Kidney (tissue), 14 donors: ENCODE results near the gene CMPK1. TPM values are rescaled to one million over a fixed set of nuclear protein-coding genes. Genes with fewer than 3 reads are reported as not detected.
A peak's percentile ranks its signal among the peaks of the same experiment; 100 is the strongest.

ENCODE experiments used
- DNase-seq, 5 donors: peaks; one replicate each; pipeline ENCODE4 v3.0.0-alpha.2; 2013 to 2020
- FAIRE-seq: peaks from 2 replicates; lab custom pipeline; 2012; peaks lifted over from hg19 to GRCh38; lab: Jason Lieb, UNC
- H3K27ac ChIP-seq, 2 donors: one replicate each; pipeline ENCODE4 v1.7.0; 2013; ENCODE audit warnings: low read depth in 2 of 2, low read length in 2 of 2, inconsistent platforms in 1 of 2
- H3K27me3 ChIP-seq: one replicate; pipeline ENCODE4 v1.7.1; 2013; ENCODE audit warnings: low read length, inconsistent platforms; ENCODE audit not compliant: control insufficient read depth, insufficient read depth
- H3K36me3 ChIP-seq, 3 donors: one replicate each; pipeline versions ENCODE4 v1.7.0 to v1.7.1; 2013; ENCODE audit warnings: low read length in 3 of 3, control low read depth in 1 of 3, inconsistent platforms in 1 of 3; ENCODE audit not compliant: insufficient read depth in 3 of 3, control insufficient read depth in 2 of 3
- H3K4me1 ChIP-seq, 3 donors: one replicate each; pipeline versions ENCODE4 v1.7.0 to v1.7.1; 2013; ENCODE audit warnings: low read length in 3 of 3, inconsistent platforms in 1 of 3, low read depth in 1 of 3; ENCODE audit not compliant: control insufficient read depth in 2 of 3, insufficient read depth in 2 of 3
- H3K4me3 ChIP-seq, 3 donors: one replicate each; pipeline versions ENCODE4 v1.7.0 to v1.8.1; 2013; ENCODE audit warnings: low read length in 3 of 3, control low read depth in 1 of 3, inconsistent platforms in 1 of 3
- H3K9ac ChIP-seq, 3 donors: one replicate each; pipeline versions ENCODE4 v1.7.0 to v1.7.1; 2013; ENCODE audit warnings: low read length in 3 of 3, control low read depth in 1 of 3, inconsistent platforms in 1 of 3
- H3K9me3 ChIP-seq, 3 donors: one replicate each; pipeline versions ENCODE4 v1.7.0 to v1.7.1; 2013; ENCODE audit warnings: low read length in 3 of 3, control low read depth in 1 of 3, inconsistent platforms in 1 of 3; ENCODE audit not compliant: control insufficient read depth in 2 of 3, insufficient read depth in 1 of 3
- intact Hi-C: fragments of 100-400 bp; cut with DNase I; formaldehyde crosslinking; loops from one replicate; pipeline ENCODE4 v1.11.1; 2022
- polyA plus RNA-seq: library from polyadenylated mRNA; stranded (reverse); fragments of 350-450 nt; fragmentation: Illumina TruSeq; extraction: RNeasy Lipid Tissue Mini Kit (QIAGEN cat#74804); gene quantifications from one replicate; pipeline ENCODE4 v1.2.3, GENCODE V29; 2014; ENCODE audit warnings: low read depth, low replicate concordance; ENCODE audit not compliant: insufficient read depth
- total RNA-seq: library from RNA; stranded (reverse); fragmentation: NEBNext Ultra II Directional; extraction: Animal tissue kit (Norgen Biotek cat#: 25700); gene quantifications from one replicate; pipeline ENCODE4 v1.2.1, GENCODE V29; 2021
- TF ChIP-seq, protein P1 (sequence below): IDR thresholded peaks from 3 replicates; pipeline ENCODE4 v1.5.1; 2012; ENCODE audit warnings: mild to moderate bottlenecking, moderate library complexity, borderline replicate concordance; ENCODE audit not compliant: insufficient read depth; ENCODE audit errors: extremely low read depth
- donor health status: control.
- donor health status: control.
- donor health status: control.
- donor health status: control.
- donor health status: control.
- donor health status: DM: yes; HTN: yes; CAD: no.
- donor health status: Normal renal cell carcinoma (clear cell type).

Gene CMPK1
- total and polyA plus RNA-seq, 2 donors from 2014 or later: 55.8 to 92.1 TPM

DNA sequence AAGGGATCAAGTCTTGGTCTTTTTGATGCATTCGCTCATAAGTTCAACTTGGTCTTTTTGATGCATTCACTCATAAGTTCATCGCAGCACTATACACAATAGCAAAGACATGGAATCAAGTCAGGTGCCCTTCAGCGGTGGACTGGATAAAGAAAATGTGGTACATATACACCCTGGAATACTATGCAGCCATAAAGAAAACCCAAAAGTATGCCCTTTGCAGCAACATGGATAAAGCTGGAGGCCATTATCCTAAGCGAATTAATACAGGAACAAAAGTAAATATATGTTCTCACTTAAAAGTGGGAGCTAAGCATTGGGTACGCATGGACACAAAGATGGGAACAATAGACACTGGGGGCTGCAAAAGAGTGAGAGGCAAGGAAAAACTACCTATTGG lies 52.7 kb downstream of the CMPK1 start:
- H3K4me3 ChIP-seq: no peak overlapping the region
- H3K9me3 ChIP-seq: no peaks in the 10 kb centered on the region
- no peak overlapping the region for H3K27ac ChIP-seq
- no peak overlapping the region for H3K9ac ChIP-seq
- H3K4me1 ChIP-seq: peaks cover 0 to 3% (median 0%) of the 10 kb centered on the region in 3 donors
- H3K36me3 ChIP-seq: no peaks in the 10 kb centered on the region
- H3K27me3 ChIP-seq: no peaks in the 10 kb centered on the region
- FAIRE-seq (no peak), DNase-seq (no peak)
- intact Hi-C loops: no loop called here
- TF ChIP-seq, protein P1, sequence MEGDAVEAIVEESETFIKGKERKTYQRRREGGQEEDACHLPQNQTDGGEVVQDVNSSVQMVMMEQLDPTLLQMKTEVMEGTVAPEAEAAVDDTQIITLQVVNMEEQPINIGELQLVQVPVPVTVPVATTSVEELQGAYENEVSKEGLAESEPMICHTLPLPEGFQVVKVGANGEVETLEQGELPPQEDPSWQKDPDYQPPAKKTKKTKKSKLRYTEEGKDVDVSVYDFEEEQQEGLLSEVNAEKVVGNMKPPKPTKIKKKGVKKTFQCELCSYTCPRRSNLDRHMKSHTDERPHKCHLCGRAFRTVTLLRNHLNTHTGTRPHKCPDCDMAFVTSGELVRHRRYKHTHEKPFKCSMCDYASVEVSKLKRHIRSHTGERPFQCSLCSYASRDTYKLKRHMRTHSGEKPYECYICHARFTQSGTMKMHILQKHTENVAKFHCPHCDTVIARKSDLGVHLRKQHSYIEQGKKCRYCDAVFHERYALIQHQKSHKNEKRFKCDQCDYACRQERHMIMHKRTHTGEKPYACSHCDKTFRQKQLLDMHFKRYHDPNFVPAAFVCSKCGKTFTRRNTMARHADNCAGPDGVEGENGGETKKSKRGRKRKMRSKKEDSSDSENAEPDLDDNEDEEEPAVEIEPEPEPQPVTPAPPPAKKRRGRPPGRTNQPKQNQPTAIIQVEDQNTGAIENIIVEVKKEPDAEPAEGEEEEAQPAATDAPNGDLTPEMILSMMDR: no peak

DNA sequence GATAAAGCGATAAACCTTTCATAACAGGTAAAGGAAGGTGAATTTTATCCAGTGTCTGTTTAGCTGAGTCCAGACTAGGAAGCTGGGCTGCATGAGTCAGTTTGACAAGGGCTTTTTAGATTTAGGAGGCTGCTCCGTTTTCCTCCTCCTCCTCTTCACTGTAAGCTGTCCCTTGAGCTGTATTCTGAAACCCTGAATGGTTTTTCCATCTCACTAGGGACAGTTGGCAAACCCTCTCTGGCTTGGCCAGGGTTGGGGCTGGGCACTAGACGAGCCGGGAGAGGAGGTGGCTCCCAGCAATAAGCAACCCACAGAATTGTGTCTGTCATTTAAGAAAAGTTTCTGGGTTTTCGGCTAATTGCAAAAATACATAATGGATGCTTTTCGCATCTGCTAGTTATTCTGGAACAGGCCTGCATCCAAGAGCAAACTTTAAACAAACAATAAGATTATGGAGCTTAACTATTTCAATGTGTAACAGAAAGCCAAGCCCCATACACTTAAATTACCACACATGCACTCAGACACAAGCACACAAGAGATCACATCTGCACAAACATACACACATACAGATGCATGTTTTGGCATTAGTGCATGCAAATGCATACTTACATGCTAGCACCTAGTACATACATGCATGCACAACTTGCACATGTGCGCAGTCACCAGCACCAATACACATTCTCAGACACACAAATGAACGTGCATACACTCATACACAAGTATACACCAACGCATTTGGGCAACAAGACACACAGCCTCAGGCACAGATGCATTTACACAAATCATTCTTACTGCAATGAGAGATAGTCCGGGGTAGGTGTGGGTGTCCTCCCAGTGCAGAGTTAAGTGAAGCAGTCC lies 54.7 kb downstream of the CMPK1 start:
- H3K27ac ChIP-seq: no peak overlapping the region
- H3K4me1 ChIP-seq: peaks cover 0 to 3% (median 0%) of the 10 kb centered on the region in 3 donors
- no peaks in the 10 kb centered on the region for H3K36me3 ChIP-seq
- H3K9ac ChIP-seq: no peak overlapping the region
- no peaks in the 10 kb centered on the region for H3K9me3 ChIP-seq
- no peaks in the 10 kb centered on the region for H3K27me3 ChIP-seq
- intact Hi-C loops: no loop called here
- no peak overlapping the region for H3K4me3 ChIP-seq
- no peak for FAIRE-seq
- TF ChIP-seq, protein P1: no peak
- no peak for DNase-seq

- TF ChIP-seq, protein P1: peak; percentile 69
- H3K9me3 ChIP-seq: no peaks in the 10 kb centered on the region
- FAIRE-seq: no peak
- intact Hi-C loops: no loop called here
- peaks cover 0 to 3% (median 0%) of the 10 kb centered on the region in 3 donors for H3K4me1 ChIP-seq
- H3K9ac ChIP-seq: no peak overlapping the region
- H3K27ac ChIP-seq: no peak overlapping the region
- H3K4me3 ChIP-seq: no peak overlapping the region
- H3K27me3 ChIP-seq: no peaks in the 10 kb centered on the region
- DNase-seq: peak; percentile 73 to 83 (median 80)
- H3K36me3 ChIP-seq: no peaks in the 10 kb centered on the region
Observed at GRCh38 chr1:47388891-47389238, 55.3 kb downstream of the CMPK1 start.

DNA sequence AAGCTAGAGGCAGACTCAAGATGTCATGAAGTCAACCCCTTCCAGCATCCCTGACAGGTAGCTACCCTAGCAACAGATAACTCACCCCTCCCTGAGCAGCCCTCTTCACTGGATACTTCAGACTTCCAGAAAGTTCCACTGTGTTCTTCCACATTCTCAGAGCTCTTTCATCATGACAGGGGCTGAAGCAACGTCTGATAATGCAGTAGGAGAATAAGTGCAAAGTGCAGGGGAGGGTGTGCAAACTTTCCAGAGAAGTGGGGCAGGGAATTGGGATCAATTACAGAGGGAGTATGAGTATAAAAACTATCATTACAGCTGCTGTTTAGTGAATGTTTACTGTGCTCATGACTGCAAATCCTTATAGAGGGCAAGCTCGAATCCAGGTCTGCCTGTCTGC lies 56.1 kb downstream of the CMPK1 start:
- Histone ChIP-seq H3K9me3 (no peaks in the 10 kb centered on the region), H3K9ac (no peak overlapping the region), H3K4me1 (peaks cover 0 to 3% (median 0%) of the 10 kb centered on the region in 3 donors), H3K36me3 (no peaks in the 10 kb centered on the region), H3K27ac (no peak overlapping the region), H3K4me3 (no peak overlapping the region), H3K27me3 (no peaks in the 10 kb centered on the region)
- FAIRE-seq (no peak), DNase-seq (no peak)
- intact Hi-C loops: no loop called here
- TF ChIP-seq, protein P1: no peak
